ENCODE data around the gene TUBAL3.

DNA sequence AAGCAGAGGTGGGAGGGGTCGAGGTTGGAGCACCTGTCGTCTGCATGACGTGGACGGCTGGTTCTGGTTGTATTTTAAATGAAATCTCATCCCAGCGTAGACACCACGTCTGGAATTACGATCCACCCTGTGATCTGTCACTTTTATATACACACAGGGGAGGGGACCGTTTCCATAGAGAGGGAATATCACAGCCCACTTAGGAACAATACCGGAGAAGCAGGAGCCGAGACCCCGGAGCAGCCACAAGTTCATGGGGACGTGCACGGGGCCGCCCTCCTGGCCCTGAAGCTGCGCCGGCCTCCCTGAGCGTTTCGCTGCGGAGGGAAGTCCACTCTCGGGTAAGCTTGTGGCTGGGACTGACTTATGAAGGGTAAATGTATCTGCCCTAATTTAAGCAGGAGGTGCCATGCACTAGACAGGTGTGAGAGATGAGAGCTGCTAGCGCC is 39.7 kb downstream of the TUBAL3 start, which contains the start of gene UCN3:
- TF ChIP-seq, protein P1, sequence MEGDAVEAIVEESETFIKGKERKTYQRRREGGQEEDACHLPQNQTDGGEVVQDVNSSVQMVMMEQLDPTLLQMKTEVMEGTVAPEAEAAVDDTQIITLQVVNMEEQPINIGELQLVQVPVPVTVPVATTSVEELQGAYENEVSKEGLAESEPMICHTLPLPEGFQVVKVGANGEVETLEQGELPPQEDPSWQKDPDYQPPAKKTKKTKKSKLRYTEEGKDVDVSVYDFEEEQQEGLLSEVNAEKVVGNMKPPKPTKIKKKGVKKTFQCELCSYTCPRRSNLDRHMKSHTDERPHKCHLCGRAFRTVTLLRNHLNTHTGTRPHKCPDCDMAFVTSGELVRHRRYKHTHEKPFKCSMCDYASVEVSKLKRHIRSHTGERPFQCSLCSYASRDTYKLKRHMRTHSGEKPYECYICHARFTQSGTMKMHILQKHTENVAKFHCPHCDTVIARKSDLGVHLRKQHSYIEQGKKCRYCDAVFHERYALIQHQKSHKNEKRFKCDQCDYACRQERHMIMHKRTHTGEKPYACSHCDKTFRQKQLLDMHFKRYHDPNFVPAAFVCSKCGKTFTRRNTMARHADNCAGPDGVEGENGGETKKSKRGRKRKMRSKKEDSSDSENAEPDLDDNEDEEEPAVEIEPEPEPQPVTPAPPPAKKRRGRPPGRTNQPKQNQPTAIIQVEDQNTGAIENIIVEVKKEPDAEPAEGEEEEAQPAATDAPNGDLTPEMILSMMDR (IDR thresholded peaks at IDR 0.05) = no peak
- no peak for TF ChIP-seq ZFX (IDR thresholded peaks at IDR 0.05; ENCODE audit: borderline replicate concordance)

Data from 22Rv1 (cell line).